WTC11 (cell line): ENCODE measurements around the gene MCAT. TPM values are rescaled to one million over a fixed set of nuclear protein-coding genes. Genes with fewer than 3 reads are reported as not detected.

Source experiments
- ATAC-seq: fragments of 200-7000 bp; cut with Tn5 transposase; 2 replicates; pipeline ENCODE4 v1.10.0; 2021; ENCODE audit warnings: mild to moderate bottlenecking, moderate library complexity
- CTCF ChIA-PET: fragments of 300-600 bp; sonication (Branson Sonifier 250); formaldehyde crosslinking; loops from one replicate; lab custom pipeline; 2021; ENCODE audit warnings: antibody characterized with exemption; lab: Charles Lee
- POLR2A ChIA-PET: fragments of 350-600 bp; sonication (Branson Sonifier 250); formaldehyde crosslinking; loops from one replicate; lab custom pipeline; 2021; ENCODE audit warnings: antibody characterized with exemption; lab: Charles Lee
- DNase-seq: peaks from one replicate; pipeline ENCODE4 v3.0.0; 2021; ENCODE audit warnings: low spot score
- H3K27ac Mint-ChIP-seq: 2 replicates; pipeline ENCODE4 v1.8.0; 2021; ENCODE audit warnings: mixed read lengths
- H3K27me3 Mint-ChIP-seq: 2 replicates; pipeline ENCODE4 v1.8.0; 2021; ENCODE audit warnings: low read depth, mild to moderate bottlenecking, moderate library complexity, mixed read lengths
- H3K36me3 Mint-ChIP-seq: 2 replicates; pipeline ENCODE4 v1.8.0; 2021; ENCODE audit warnings: mixed read lengths
- H3K4me1 Mint-ChIP-seq: 2 replicates; pipeline ENCODE4 v1.8.0; 2022; ENCODE audit warnings: mixed read lengths
- H3K4me3 Mint-ChIP-seq: 2 replicates; pipeline ENCODE4 v1.8.0; 2021; ENCODE audit warnings: mild to moderate bottlenecking, moderate library complexity, mixed read lengths
- H3K9me3 Mint-ChIP-seq: 2 replicates; pipeline ENCODE4 v1.8.0; 2021; ENCODE audit warnings: mixed read lengths
- AFF4 ChIP-seq: sonication (generic); formaldehyde crosslinking; IDR thresholded peaks from 2 replicates; pipeline ENCODE4 v1.8.1; 2023; ENCODE audit warnings: mild to moderate bottlenecking, missing genetic modification reagents, borderline replicate concordance
- ARID4B ChIP-seq: sonication (generic); formaldehyde crosslinking; IDR thresholded peaks from 2 replicates; pipeline ENCODE4 v1.8.0; 2023; ENCODE audit warnings: missing genetic modification reagents, mild to moderate bottlenecking, borderline replicate concordance
- ATF3 ChIP-seq: sonication (generic); formaldehyde crosslinking; conservative IDR thresholded peaks from 2 replicates; pipeline ENCODE4 v1.8.1; 2022; ENCODE audit warnings: mild to moderate bottlenecking, missing genetic modification reagents
- E2F4 ChIP-seq: sonication (generic); formaldehyde crosslinking; IDR thresholded peaks from 2 replicates; pipeline ENCODE4 v1.8.1; 2022; ENCODE audit warnings: low read depth, mild to moderate bottlenecking, moderate library complexity, missing genetic modification reagents, borderline replicate concordance
- FOXP1 ChIP-seq: sonication (generic); formaldehyde crosslinking; IDR thresholded peaks from 2 replicates; pipeline ENCODE4 v1.8.0; 2022; ENCODE audit warnings: missing genetic modification reagents, mild to moderate bottlenecking, moderate library complexity, borderline replicate concordance
- KAT7 ChIP-seq: sonication (generic); formaldehyde crosslinking; IDR thresholded peaks from 2 replicates; pipeline ENCODE4 v1.8.1; 2023; ENCODE audit warnings: missing genetic modification reagents, mild to moderate bottlenecking, borderline replicate concordance
- MLX ChIP-seq: sonication (generic); formaldehyde crosslinking; IDR thresholded peaks from 2 replicates; pipeline ENCODE4 v1.8.1; 2023; ENCODE audit warnings: mild to moderate bottlenecking, missing genetic modification reagents, moderate library complexity
- MXD4 ChIP-seq: fragments of 250-450 bp; sonication (Bioruptor Pico); IDR thresholded peaks from 2 replicates; pipeline ENCODE4 v1.8.0; 2021; ENCODE audit warnings: mild to moderate bottlenecking, moderate library complexity, borderline replicate concordance
- NFATC4 ChIP-seq: fragments of 250-450 bp; sonication (Bioruptor Pico); IDR thresholded peaks from 2 replicates; pipeline ENCODE4 v1.9.0; 2021; ENCODE audit warnings: mild to moderate bottlenecking
- PRDM15 ChIP-seq: sonication (generic); formaldehyde crosslinking; IDR thresholded peaks from 2 replicates; pipeline ENCODE4 v1.8.0; 2022; ENCODE audit warnings: missing genetic modification reagents
- PREB ChIP-seq: sonication (generic); formaldehyde crosslinking; IDR thresholded peaks from 2 replicates; pipeline ENCODE4 v1.8.1; 2022; ENCODE audit warnings: mild to moderate bottlenecking, missing genetic modification reagents, moderate library complexity, borderline replicate concordance
- RELA ChIP-seq: sonication (generic); formaldehyde crosslinking; IDR thresholded peaks from 2 replicates; pipeline ENCODE4 v1.8.1; 2022; ENCODE audit warnings: missing genetic modification reagents, mild to moderate bottlenecking, borderline replicate concordance
- TCF7 ChIP-seq: sonication (generic); formaldehyde crosslinking; IDR thresholded peaks from 2 replicates; pipeline ENCODE4 v1.8.0; 2022; ENCODE audit warnings: mild to moderate bottlenecking, low read depth, missing genetic modification reagents, moderate library complexity
- USF1 ChIP-seq: sonication (generic); formaldehyde crosslinking; IDR thresholded peaks from 2 replicates; pipeline ENCODE4 v1.8.0; 2022; ENCODE audit warnings: mild to moderate bottlenecking, missing genetic modification reagents
- ZNF138 ChIP-seq: sonication (generic); formaldehyde crosslinking; conservative IDR thresholded peaks from 2 replicates; pipeline ENCODE4 v1.8.1; 2022; ENCODE audit warnings: mild to moderate bottlenecking, moderate library complexity, missing genetic modification reagents
- ZNF512 ChIP-seq: sonication (generic); formaldehyde crosslinking; IDR thresholded peaks from 2 replicates; pipeline ENCODE4 v1.8.1; 2022; ENCODE audit warnings: missing genetic modification reagents, borderline replicate concordance
- total RNA-seq: library from RNA; stranded (reverse); gene quantifications from 3 replicates; pipeline ENCODE4 v1.2.3, GENCODE V29; 2021

The MCAT gene
- total RNA-seq, 1 experiment from 2014 or later = 18.5 TPM

GRCh38 chr22:43133401-43133800 lies 9.8 kb downstream of the MCAT start (continued):
- TF ChIP-seq PRDM15 (CRISPR knock-in tag) (no peak), E2F4 (CRISPR knock-in tag) (no peak), ZNF512 (no peak), MLX (CRISPR knock-in tag) (no peak), ATF3 (no peak), AFF4 (CRISPR knock-in tag) (no peak), ARID4B (CRISPR knock-in tag) (no peak)

- ChIA-PET POLR2A (no interaction called here), CTCF (interaction anchor here (0.5 to 0.6 kb wide), 2 partner anchors 10 to 56 kb away, joined by 3 read pairs; no protein-coding TSS in a partner anchor)
- Mint-ChIP-seq H3K27me3 (no peaks in the 10 kb centered on the region), H3K9me3 (no peaks in the 10 kb centered on the region), H3K36me3 (peaks cover 24% of the 10 kb centered on the region), H3K4me3 (no peak overlapping the region), H3K4me1 (peaks cover 9% of the 10 kb centered on the region), H3K27ac (no peak overlapping the region)
- ATAC-seq = no peak
- no peak for DNase-seq
- no peak for TF ChIP-seq NFATC4 (CRISPR knock-in tag)
- no peak for TF ChIP-seq RELA (CRISPR knock-in tag)
- TF ChIP-seq PREB (CRISPR knock-in tag) = no peak
- no peak for TF ChIP-seq TCF7
- no peak for TF ChIP-seq MXD4
- no peak for TF ChIP-seq USF1
- TF ChIP-seq FOXP1 (CRISPR knock-in tag) = no peak
- TF ChIP-seq ZNF138 (CRISPR knock-in tag) = no peak
- TF ChIP-seq KAT7 (CRISPR knock-in tag) = no peak
Observed at GRCh38 chr22:43131773-43132501, 11.3 kb downstream of the MCAT start.
